HCT116 (cell line): ENCODE measurements around the gene GJA10. TPM values are rescaled to one million over a fixed set of nuclear protein-coding genes. Genes with fewer than 3 reads are reported as not detected.

Experiments
- ATAC-seq: fragments of 200-7000 bp; cut with Tn5 transposase; 2 replicates; pipeline ENCODE4 v1.9.1; 2020; ENCODE audit warnings: mild to moderate bottlenecking, moderate library complexity
- BruUV-seq: library from RNA; stranded (reverse); fragments of 400-500 nt; replicated peaks from 2 replicates; lab custom pipeline; 2021; lab: Mats Ljungman, UMichigan
- CTCF ChIA-PET: fragments of 300-600 bp; sonication (Branson Sonifier 250); formaldehyde crosslinking; loops from one replicate; lab custom pipeline; 2021; ENCODE audit warnings: antibody characterized with exemption; lab: Charles Lee
- POLR2A ChIA-PET: fragments of 300-600, 350-600 bp; sonication (Branson Sonifier 250); formaldehyde crosslinking; loops from one replicate; lab custom pipeline; 2021; ENCODE audit warnings: antibody characterized with exemption; lab: Charles Lee
- RAD21 ChIA-PET, 2 experiments: fragments of 300-600 bp; sonication (Branson Sonifier 250); formaldehyde crosslinking; loops; one replicate each; lab custom pipeline; 2023; ENCODE audit warnings: low total read pairs in 2 of 2; ENCODE audit not compliant: uncharacterized antibody in 2 of 2, unreplicated experiment in 2 of 2, low non-redundant PET in 1 of 2; lab: Charles Lee
- DNase-seq: peaks from one replicate; pipeline ENCODE4 v3.0.0-alpha.2; 2010; ENCODE audit warnings: low read depth, low spot score
- H2AFZ ChIP-seq: fragments of 200-600 bp; shearing (Covaris generic), sonication (generic); 2 replicates; pipeline ENCODE4 v1.6.1; 2017; ENCODE audit warnings: low read depth, mixed run types, mixed read lengths, antibody characterized with exemption, low read length; ENCODE audit not compliant: poor library complexity, severe bottlenecking
- H3K27ac ChIP-seq: 2 replicates; pipeline ENCODE4 v1.5.1; 2012; ENCODE audit warnings: low read depth, low read length
- H3K27me3 ChIP-seq: fragments of 200-600 bp; sonication (generic); 2 replicates; pipeline ENCODE4 v1.6.1; 2016; ENCODE audit warnings: mixed run types, low read length, mixed read lengths; ENCODE audit not compliant: insufficient read depth
- H3K36me3 ChIP-seq, 2 experiments: fragments of 200-500 bp in 1 of 2; fragments of 200-600 bp in 1 of 2; sonication (Bioruptor generic) in 1 of 2; sonication (generic) in 1 of 2; 2 replicates each; pipeline versions ENCODE4 v1.5.1 to v1.6.1; 2014 to 2016; ENCODE audit warnings: low read length in 2 of 2, inconsistent platforms in 1 of 2, mixed read lengths in 1 of 2, mixed run types in 1 of 2; ENCODE audit not compliant: insufficient read depth in 2 of 2, control insufficient read depth in 1 of 2
- H3K4me1 ChIP-seq, 2 experiments: fragments of 200-600 bp in 1 of 2; sonication (generic) in 1 of 2; 2 replicates each; pipeline versions ENCODE4 v1.5.1 to v1.6.1; 2012 to 2017; ENCODE audit warnings: low read length in 2 of 2, inconsistent platforms in 1 of 2, mild to moderate bottlenecking in 1 of 2, mixed read lengths in 1 of 2, mixed run types in 1 of 2, moderate library complexity in 1 of 2; ENCODE audit not compliant: insufficient read depth in 2 of 2, control insufficient read depth in 1 of 2
- H3K4me2 ChIP-seq: fragments of 200-600 bp; sonication (generic); 2 replicates; pipeline ENCODE4 v1.6.1; 2017; ENCODE audit warnings: mixed run types, low read length, mixed read lengths
- H3K4me3 ChIP-seq, 2 experiments: fragments of 200-600 bp in 1 of 2; sonication (generic) in 1 of 2; replicated peaks in 1 of 2; 2 replicates each; pipeline ENCODE4 v1.5.1; 2011 to 2016; ENCODE audit warnings: low read length in 2 of 2, control low read depth in 1 of 2, low read depth in 1 of 2, mild to moderate bottlenecking in 1 of 2, mixed read lengths in 1 of 2, mixed run types in 1 of 2
- H3K79me2 ChIP-seq: fragments of 200-600 bp; sonication (generic); 2 replicates; pipeline ENCODE4 v1.6.1; 2017; ENCODE audit warnings: mild to moderate bottlenecking, mixed run types, low read length, moderate library complexity, mixed read lengths; ENCODE audit not compliant: insufficient read depth
- H3K9ac ChIP-seq: fragments of 200-600 bp; sonication (generic); 2 replicates; pipeline ENCODE4 v1.6.1; 2016; ENCODE audit warnings: low read length, mixed read lengths
- H3K9me2 ChIP-seq: fragments of 200-600 bp; sonication (generic), shearing (Covaris generic); 2 replicates; pipeline ENCODE4 v1.6.1; 2017; ENCODE audit warnings: mixed run types, mild to moderate bottlenecking, moderate library complexity; ENCODE audit not compliant: insufficient read depth
- H3K9me3 ChIP-seq, 2 experiments: fragments of 200-500 bp in 1 of 2; fragments of 200-600 bp in 1 of 2; sonication (Bioruptor generic) in 1 of 2; sonication (generic) in 1 of 2; 2 replicates each; pipeline ENCODE4 v1.6.1; 2014 to 2017; ENCODE audit warnings: low read length in 2 of 2, mixed read lengths in 2 of 2, inconsistent platforms in 1 of 2, low read depth in 1 of 2, mild to moderate bottlenecking in 1 of 2, mixed run types in 1 of 2, moderate library complexity in 1 of 2; ENCODE audit not compliant: control insufficient read depth in 1 of 2, insufficient read depth in 1 of 2
- H4K20me1 ChIP-seq: fragments of 200-600 bp; sonication (generic), shearing (Covaris generic); 2 replicates; pipeline ENCODE4 v1.6.1; 2017; ENCODE audit warnings: mixed run types, mild to moderate bottlenecking, moderate library complexity; ENCODE audit not compliant: insufficient read depth
- ATF3 ChIP-seq: IDR thresholded peaks from 2 replicates; pipeline ENCODE4 v1.6.1; 2012
- EGR1 ChIP-seq: IDR thresholded peaks from 2 replicates; pipeline ENCODE4 v1.6.1; 2012; ENCODE audit warnings: low read depth
- FOSL1 ChIP-seq: IDR thresholded peaks from 2 replicates; pipeline ENCODE4 v1.6.1; 2012; ENCODE audit warnings: low read depth
- POLR2A ChIP-seq: IDR thresholded peaks from 2 replicates; pipeline ENCODE4 v1.7.0; 2011; ENCODE audit warnings: borderline replicate concordance; ENCODE audit not compliant: insufficient read depth, insufficient read length; ENCODE audit errors: extremely low read depth
- RAD21 ChIP-seq: IDR thresholded peaks from 2 replicates; pipeline ENCODE4 v1.6.1; 2012; ENCODE audit warnings: low read depth, mild to moderate bottlenecking
- SIN3A ChIP-seq: IDR thresholded peaks from 2 replicates; pipeline ENCODE4 v1.6.1; 2012; ENCODE audit warnings: low read depth
- SP1 ChIP-seq: IDR thresholded peaks from 2 replicates; pipeline ENCODE4 v1.6.1; 2012; ENCODE audit warnings: low read depth
- TCF7L2 ChIP-seq: IDR thresholded peaks from 2 replicates; pipeline ENCODE4 v1.7.0; 2011; ENCODE audit warnings: borderline replicate concordance, inconsistent platforms; ENCODE audit not compliant: insufficient read depth, insufficient read length; ENCODE audit errors: extremely low read depth
- YY1 ChIP-seq: IDR thresholded peaks from 2 replicates; pipeline ENCODE4 v1.6.1; 2011; ENCODE audit warnings: low read length, low read depth, moderate library complexity, mild to moderate bottlenecking; ENCODE audit not compliant: insufficient replicate concordance; ENCODE audit errors: extremely low read depth
- ZFX ChIP-seq: fragments of 450-650 bp; IDR thresholded peaks from 2 replicates; pipeline ENCODE4 v1.6.1; 2017
- intact Hi-C: fragments of 100-400 bp; cut with micrococcal nuclease; formaldehyde crosslinking; loops from 2 replicates; pipeline ENCODE4 v1.10.0; 2022
- total RNA-seq: library from RNA; stranded (reverse); gene quantifications from one replicate; pipeline ENCODE4 v1.2.1, GENCODE V29; 2021; ENCODE audit not compliant: unreplicated experiment
- TF ChIP-seq, protein P1 (sequence below): IDR thresholded peaks from 2 replicates; pipeline ENCODE4 v1.6.1; 2011; ENCODE audit warnings: mild to moderate bottlenecking, low read length, moderate library complexity; ENCODE audit not compliant: insufficient replicate concordance; ENCODE audit errors: extremely low read depth
- TF ChIP-seq, protein P2 (sequence below): IDR thresholded peaks from 2 replicates; pipeline ENCODE4 v1.6.1; 2012; ENCODE audit warnings: low read depth

Gene GJA10
- total RNA-seq, 1 experiment from 2014 or later: not detected

- TF ChIP-seq FOSL1: no peak
- TF ChIP-seq SP1: no peak
- no peak for TF ChIP-seq ZFX
- TF ChIP-seq YY1: no peak
- no peak for TF ChIP-seq POLR2A
- TF ChIP-seq SIN3A: no peak
- TF ChIP-seq ATF3: no peak
- TF ChIP-seq, protein P1, sequence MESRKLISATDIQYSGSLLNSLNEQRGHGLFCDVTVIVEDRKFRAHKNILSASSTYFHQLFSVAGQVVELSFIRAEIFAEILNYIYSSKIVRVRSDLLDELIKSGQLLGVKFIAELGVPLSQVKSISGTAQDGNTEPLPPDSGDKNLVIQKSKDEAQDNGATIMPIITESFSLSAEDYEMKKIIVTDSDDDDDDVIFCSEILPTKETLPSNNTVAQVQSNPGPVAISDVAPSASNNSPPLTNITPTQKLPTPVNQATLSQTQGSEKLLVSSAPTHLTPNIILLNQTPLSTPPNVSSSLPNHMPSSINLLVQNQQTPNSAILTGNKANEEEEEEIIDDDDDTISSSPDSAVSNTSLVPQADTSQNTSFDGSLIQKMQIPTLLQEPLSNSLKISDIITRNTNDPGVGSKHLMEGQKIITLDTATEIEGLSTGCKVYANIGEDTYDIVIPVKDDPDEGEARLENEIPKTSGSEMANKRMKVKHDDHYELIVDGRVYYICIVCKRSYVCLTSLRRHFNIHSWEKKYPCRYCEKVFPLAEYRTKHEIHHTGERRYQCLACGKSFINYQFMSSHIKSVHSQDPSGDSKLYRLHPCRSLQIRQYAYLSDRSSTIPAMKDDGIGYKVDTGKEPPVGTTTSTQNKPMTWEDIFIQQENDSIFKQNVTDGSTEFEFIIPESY: no peak
- TF ChIP-seq RAD21: no peak
- TF ChIP-seq, all 23 proteins: peak for 0
- no peak for ATAC-seq
- BruUV-seq: no TSS peak
- no peaks in the 10 kb centered on the region for H3K9me3 ChIP-seq
- intact Hi-C loops: no loop called here
- DNase-seq: no peak
- H3K9me2 ChIP-seq: no peaks in the 10 kb centered on the region
- no peak overlapping the region for H3K9ac ChIP-seq
- no peaks in the 10 kb centered on the region for H4K20me1 ChIP-seq
- no peak overlapping the region for H3K4me3 ChIP-seq
- no peak overlapping the region for H3K27ac ChIP-seq
- H3K4me1 ChIP-seq: no peaks in the 10 kb centered on the region
- H3K79me2 ChIP-seq: no peaks in the 10 kb centered on the region
- RAD21 ChIA-PET: no interaction called here
- peaks cover 43 to 46% of the 10 kb centered on the region in 2 experiments; a peak in 3 of 4 replicates for H3K36me3 ChIP-seq
- H3K4me2 ChIP-seq: no peak overlapping the region
- no peaks in the 10 kb centered on the region for H3K27me3 ChIP-seq
- H2AFZ ChIP-seq: no peak overlapping the region
- CTCF ChIA-PET: no interaction called here
- POLR2A ChIA-PET: no interaction called here
Observed at GRCh38 chr6:89858041-89858440, 36.2 kb upstream of the GJA10 start.

DNA sequence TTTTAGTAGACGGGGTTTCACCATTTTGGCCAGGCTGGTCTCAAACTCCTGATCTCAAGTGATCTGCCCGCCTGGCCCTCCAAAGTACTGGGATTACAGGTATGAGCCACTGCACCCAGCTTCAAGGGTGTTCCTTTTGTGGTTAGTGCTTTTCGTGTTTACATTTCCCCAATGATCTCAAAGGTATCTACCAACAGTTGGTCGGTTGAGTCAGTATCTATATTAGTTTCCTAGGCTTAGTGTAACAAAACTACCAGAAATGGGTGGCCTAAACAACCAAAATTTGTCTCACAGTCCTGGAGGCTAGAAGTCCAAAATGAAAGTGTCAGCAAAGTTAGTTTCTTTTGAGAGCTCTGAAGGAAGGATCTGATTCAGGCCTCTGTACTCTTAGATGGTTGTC lies 34.5 kb upstream of the GJA10 start:
- no peaks in the 10 kb centered on the region for H3K4me1 ChIP-seq
- H3K4me3 ChIP-seq: no peak overlapping the region
- peaks cover 43 to 52% of the 10 kb centered on the region in 2 experiments; a peak in 3 of 4 replicates for H3K36me3 ChIP-seq
- ATAC-seq (no peak), DNase-seq (no peak)
- H3K9ac ChIP-seq: no peak overlapping the region
- intact Hi-C loops: no loop called here
- no peak overlapping the region for H3K27ac ChIP-seq
- ChIA-PET CTCF (no interaction called here), RAD21 (no interaction called here), POLR2A (no interaction called here)
- H3K4me2 ChIP-seq: no peak overlapping the region
- TF ChIP-seq, protein P2, sequence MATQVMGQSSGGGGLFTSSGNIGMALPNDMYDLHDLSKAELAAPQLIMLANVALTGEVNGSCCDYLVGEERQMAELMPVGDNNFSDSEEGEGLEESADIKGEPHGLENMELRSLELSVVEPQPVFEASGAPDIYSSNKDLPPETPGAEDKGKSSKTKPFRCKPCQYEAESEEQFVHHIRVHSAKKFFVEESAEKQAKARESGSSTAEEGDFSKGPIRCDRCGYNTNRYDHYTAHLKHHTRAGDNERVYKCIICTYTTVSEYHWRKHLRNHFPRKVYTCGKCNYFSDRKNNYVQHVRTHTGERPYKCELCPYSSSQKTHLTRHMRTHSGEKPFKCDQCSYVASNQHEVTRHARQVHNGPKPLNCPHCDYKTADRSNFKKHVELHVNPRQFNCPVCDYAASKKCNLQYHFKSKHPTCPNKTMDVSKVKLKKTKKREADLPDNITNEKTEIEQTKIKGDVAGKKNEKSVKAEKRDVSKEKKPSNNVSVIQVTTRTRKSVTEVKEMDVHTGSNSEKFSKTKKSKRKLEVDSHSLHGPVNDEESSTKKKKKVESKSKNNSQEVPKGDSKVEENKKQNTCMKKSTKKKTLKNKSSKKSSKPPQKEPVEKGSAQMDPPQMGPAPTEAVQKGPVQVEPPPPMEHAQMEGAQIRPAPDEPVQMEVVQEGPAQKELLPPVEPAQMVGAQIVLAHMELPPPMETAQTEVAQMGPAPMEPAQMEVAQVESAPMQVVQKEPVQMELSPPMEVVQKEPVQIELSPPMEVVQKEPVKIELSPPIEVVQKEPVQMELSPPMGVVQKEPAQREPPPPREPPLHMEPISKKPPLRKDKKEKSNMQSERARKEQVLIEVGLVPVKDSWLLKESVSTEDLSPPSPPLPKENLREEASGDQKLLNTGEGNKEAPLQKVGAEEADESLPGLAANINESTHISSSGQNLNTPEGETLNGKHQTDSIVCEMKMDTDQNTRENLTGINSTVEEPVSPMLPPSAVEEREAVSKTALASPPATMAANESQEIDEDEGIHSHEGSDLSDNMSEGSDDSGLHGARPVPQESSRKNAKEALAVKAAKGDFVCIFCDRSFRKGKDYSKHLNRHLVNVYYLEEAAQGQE: no peak
- no peak for TF ChIP-seq EGR1
- TF ChIP-seq TCF7L2: no peak
- H3K27me3 ChIP-seq: no peaks in the 10 kb centered on the region
- H3K9me3 ChIP-seq: no peaks in the 10 kb centered on the region; a peak in 1 of 4 replicates
- H3K9me2 ChIP-seq: no peaks in the 10 kb centered on the region
- H4K20me1 ChIP-seq: no peaks in the 10 kb centered on the region
- no peak overlapping the region for H2AFZ ChIP-seq
- no peaks in the 10 kb centered on the region for H3K79me2 ChIP-seq
- no TSS peak for BruUV-seq
